NCI-H146 treated with DMSO at 0.1 percent for 48 hours (cell line): Measurements from ENCODE around the gene PSEN1.
A peak's percentile ranks its signal among the peaks of the same experiment; 100 is the strongest.

Experiments used
- DNase-seq: peaks from one replicate; lab custom pipeline; 2025; ENCODE audit not compliant: unreplicated experiment; lab: John Stamatoyannopoulos, UW

PSEN1 gene

GRCh38 chr14:73136387-73137225, at the start of gene PSEN1:
Gene PSEN1, plus strand, starts transcription at chr14:73136507. Its CDS starts 11,513 bp downstream, at chr14:73148020.
- DNase-seq, result peak; percentile 59

DNA sequence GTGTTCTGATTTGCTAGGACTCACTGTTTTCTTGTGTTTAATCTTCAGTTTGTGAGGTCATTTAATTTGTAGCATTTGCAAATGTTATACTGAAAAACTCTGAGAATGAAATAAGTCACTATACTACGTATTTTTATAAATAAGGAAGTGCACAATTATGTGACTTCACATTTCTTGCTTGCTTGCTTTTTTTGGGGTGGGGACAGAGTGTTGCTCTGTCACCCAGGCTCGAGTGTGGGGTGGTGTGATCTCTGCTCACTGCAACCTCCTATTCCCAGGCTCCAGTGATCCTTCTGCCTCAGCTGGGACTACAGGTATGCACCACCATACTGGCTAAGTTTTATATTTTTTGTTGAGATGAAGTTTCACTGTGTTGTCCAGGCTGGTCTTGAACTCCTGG, 45.3 kb upstream of the PSEN1 start:
- no peak for DNase-seq

GRCh38 chr14:73097421-73097820, 38.9 kb upstream of the PSEN1 start:
- no peak for DNase-seq

- no peak for DNase-seq
Observed at GRCh38 chr14:73100334-73100733, 36.0 kb upstream of the PSEN1 start.

- DNase-seq, result no peak
Observed at GRCh38 chr14:73102806-73103497, 33.4 kb upstream of the PSEN1 start.

DNA sequence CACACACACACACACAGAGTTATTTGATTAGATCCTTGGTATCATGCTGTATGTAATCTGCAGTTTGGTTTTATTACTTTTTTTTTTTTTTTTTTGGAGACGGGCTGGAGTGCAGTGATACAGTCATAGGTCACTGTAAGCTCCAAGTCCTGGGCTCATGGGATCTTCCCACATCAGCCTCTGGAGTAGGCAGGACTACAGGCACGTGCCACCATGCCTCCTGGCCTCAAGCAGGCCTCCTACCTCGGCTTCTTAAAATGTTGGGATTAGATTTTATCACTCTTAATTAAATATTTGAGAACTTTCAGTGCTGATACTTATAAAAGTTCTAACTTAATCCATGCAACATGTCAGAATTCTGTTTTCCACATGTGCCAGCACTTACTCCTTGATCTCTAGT, 31.3 kb upstream of the PSEN1 start:
- DNase-seq, result no peak

DNA sequence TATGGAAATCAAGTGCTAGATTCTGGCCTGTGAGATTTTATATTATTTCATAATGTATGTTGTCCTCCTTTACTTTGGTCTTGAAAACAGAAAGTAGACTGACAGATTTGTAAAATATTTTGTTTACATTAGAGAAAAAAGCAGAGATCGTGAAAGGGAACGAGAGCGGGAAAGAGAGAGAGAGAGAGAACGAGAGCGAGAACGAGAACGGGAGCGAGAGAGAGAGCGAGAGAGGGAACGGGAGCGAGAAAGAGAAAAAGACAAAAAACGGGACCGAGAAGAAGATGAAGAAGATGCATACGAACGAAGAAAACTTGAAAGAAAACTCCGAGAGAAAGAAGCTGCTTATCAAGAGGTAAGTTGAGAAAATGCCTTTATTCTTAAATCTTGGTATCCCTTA, 30.6 kb upstream of the PSEN1 start:
- DNase-seq, result no peak

- DNase-seq, result no peak
Observed at GRCh38 chr14:73116079-73116665, 20.1 kb upstream of the PSEN1 start.

DNA sequence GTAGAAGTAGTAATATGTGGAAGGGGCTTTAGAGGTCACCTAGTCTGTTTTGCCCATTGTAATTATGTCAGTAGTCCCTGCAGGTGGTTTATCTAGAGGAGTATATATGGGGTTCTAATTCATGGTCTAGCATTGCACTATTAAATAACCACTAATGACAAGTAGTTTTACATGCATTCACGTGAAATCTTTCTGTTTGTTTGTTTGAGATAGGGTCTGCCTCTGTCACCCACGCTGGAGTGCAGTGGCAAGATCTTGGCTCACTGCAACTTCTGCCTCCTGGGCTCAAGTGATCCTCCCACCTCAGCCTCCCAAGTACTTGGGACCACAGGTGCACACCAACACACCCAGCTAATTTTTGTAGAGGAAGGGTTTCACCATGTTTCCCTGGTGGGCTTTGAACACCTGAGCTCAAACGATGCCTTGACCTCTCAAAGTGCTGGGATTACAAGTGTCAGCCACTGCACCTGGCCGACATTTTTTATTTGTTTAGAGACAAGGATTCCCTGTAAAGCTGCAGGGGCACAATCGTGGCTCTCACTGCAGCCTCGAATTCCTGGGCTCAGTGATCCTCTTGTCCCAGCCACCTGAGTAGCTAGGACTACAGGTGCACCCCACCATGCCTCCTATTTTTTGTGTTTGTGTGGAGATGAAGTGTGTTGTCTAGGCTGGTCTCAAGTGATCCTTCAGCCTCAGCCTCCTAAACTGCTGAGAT, 12.0 kb upstream of the PSEN1 start:
- no peak for DNase-seq

GRCh38 chr14:73125169-73125588, 11.1 kb upstream of the PSEN1 start:
- peak; percentile 81 for DNase-seq

DNA sequence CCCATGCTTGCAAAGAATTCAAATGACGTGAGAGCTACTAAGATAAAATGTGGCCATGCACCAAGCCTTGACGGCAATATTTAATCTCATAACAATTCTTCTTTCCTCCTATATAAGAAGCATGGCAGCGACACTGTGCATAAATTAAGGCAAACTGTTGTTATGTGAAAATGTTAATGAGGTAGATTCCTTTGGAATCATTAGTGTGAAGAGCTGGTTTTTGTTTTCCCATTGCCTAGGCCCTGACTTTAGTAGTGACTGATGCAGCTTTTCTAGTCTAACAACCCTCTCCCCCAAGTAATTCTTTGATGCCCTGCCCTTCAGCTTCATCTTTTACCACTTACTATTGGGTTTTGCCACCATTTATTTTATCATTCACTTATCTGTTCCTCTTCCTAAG, 10.6 kb upstream of the PSEN1 start:
- no peak for DNase-seq

- DNase-seq, result no peak
Observed at GRCh38 chr14:73133795-73134194, 2.5 kb upstream of the PSEN1 start.

- DNase-seq, result no peak
Observed at GRCh38 chr14:73136085-73136386, 271 bp upstream of the PSEN1 start.

DNA sequence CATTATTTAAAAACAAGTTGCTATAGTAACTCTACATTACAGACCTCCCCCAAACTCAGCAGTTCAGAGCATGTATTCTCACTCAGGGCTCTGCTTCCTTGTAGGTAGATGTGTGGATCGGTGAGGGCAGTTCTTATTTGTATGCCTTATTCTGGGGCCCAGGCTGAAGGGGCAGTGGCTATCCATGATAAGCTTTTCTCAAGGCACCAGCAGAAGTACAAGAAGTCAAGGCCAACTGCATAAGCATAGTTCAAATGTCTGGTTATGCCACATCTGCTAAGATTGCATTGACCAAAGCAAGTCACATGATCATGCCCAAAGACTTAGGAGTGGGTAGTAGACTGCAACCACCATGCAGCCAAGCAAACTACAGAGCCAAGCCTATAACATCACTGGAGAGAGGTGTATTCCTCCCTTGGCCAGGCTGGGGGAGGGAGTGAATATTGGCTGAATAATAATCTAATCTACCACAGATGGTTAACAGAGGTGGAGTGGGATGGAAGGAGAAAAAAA, 4.6 kb downstream of the PSEN1 start:
- DNase-seq, result no peak

GRCh38 chr14:73142216-73142615, 5.9 kb downstream of the PSEN1 start:
- DNase-seq, result no peak

- DNase-seq, result no peak
Observed at GRCh38 chr14:73143003-73143402, 6.7 kb downstream of the PSEN1 start.

GRCh38 chr14:73143617-73144016, 7.3 kb downstream of the PSEN1 start:
- DNase-seq, result no peak

GRCh38 chr14:73145371-73145770, 9.1 kb downstream of the PSEN1 start:
- DNase-seq, result no peak

GRCh38 chr14:73146111-73146510, 9.8 kb downstream of the PSEN1 start:
- no peak for DNase-seq

DNA sequence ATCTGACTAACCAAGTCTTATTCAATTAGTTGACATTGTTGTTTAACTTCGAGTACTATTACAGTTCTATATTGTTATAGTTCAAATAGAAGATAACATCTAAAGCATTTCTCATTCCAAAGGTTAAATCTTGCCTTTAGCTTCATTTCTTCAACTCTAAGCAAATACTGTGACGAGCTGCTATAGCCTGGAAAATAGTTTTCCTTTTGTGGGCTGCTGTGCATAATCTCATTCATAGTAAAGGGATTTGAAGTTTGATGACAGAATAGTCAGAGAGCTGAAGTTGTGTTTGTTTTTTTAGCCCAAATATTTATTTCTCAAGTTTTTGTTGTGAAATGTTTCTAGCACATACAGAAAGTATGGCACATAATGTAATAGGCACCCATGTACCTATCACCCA, 13.4 kb downstream of the PSEN1 start:
- DNase-seq, result no peak

- no peak for DNase-seq
Observed at GRCh38 chr14:73153272-73153671, 17.0 kb downstream of the PSEN1 start.
